Activated CD4-positive, alpha-beta T cell treated with anti-CD3 and anti-CD28 coated beads for 36 hours (primary cell): ENCODE data around the gene PLCD3. TPM values are rescaled to one million over a fixed set of nuclear protein-coding genes. Genes with fewer than 3 reads are reported as not detected.

ENCODE experiments used
- ATAC-seq: fragments of 200-7000 bp; cut with Tn5 transposase; one replicate; pipeline ENCODE4 v1.10.0; 2021; ENCODE audit warnings: mild to moderate bottlenecking, moderate library complexity
- CTCF ChIA-PET: fragments of 350-600 bp; sonication (Branson Sonifier 250); formaldehyde crosslinking; loops from one replicate; lab custom pipeline; 2021; ENCODE audit warnings: antibody characterized with exemption; lab: Charles Lee
- POLR2A ChIA-PET: fragments of 350-600 bp; sonication (Branson Sonifier 250); formaldehyde crosslinking; loops from one replicate; lab custom pipeline; 2021; ENCODE audit warnings: antibody characterized with exemption, inconsistent platforms; lab: Charles Lee
- DNase-seq: peaks from one replicate; pipeline ENCODE4 v3.0.0-alpha.2; 2020
- H3K27ac Mint-ChIP-seq: one replicate; pipeline ENCODE4 v1.8.0; 2021; ENCODE audit warnings: mixed read lengths
- H3K27me3 Mint-ChIP-seq: one replicate; pipeline ENCODE4 v1.8.0; 2021; ENCODE audit warnings: mixed read lengths
- H3K36me3 Mint-ChIP-seq: one replicate; pipeline ENCODE4 v1.8.0; 2021; ENCODE audit warnings: low read depth, mixed read lengths
- H3K4me1 Mint-ChIP-seq: one replicate; pipeline ENCODE4 v1.8.0; 2021; ENCODE audit warnings: mixed read lengths
- H3K4me3 Mint-ChIP-seq: one replicate; pipeline ENCODE4 v1.8.0; 2021; ENCODE audit warnings: mild to moderate bottlenecking, moderate library complexity, mixed read lengths
- H3K9me3 Mint-ChIP-seq: one replicate; pipeline ENCODE4 v1.8.0; 2021; ENCODE audit warnings: low read depth, mixed read lengths
- intact Hi-C, 2 experiments: fragments of 100-400 bp; cut with DNase I in 1 of 2; cut with micrococcal nuclease in 1 of 2; formaldehyde crosslinking; loops; one replicate each; pipeline versions ENCODE4 v1.14.2 to v1.15.1; 2022 to 2024; cut with DNase I, micrococcal nuclease
- total RNA-seq, 2 experiments: library from RNA; stranded (reverse); gene quantifications; one replicate each; pipeline ENCODE4 v1.2.3, GENCODE V29; 2021

PLCD3 gene
- total RNA-seq, 2 experiments from 2014 or later: 2.9 to 3.4 TPM

DNA sequence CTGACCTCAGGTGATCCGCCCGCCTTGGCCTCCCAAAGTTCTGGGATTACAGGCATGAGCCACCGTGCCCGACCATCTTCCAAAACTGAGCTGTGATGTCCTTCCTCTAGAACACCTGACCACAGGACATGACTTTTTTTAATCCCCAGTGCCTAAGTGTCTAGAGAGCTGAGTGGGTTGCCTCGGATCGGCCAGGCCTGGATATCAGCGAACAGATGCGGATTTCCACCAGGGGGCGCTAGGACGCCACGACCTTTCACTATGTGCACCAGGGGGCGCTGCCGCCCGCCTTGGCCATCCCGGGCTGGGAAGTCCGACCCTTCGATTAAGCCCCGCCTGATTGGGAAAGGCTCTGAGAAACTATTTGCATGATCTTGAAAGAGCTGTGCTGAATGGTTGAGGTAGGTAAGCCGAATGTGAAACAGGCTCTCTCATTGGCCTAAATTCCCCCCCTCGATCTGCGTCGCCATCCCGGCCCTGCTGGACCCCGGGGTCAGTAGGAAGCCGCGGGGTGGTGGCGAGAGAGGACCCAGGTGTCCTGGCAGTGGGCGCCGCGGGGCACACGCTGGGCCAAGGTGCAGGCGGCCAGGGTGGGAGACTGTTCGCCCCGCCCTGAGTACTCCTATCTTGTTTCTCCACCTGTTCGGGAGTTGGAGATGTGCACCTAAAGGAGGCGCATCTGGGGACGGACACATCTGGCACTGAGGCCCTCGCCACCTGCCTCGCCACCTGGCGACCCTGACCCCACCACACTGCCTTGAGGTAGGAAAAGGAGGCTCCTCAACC lies 3.1 kb upstream of the PLCD3 start, which contains the start of gene ACBD4:
ACBD4 (plus strand) TSS at position 496 of the 786 bp plus-strand sequence. CDS start 458 bp downstream, outside the sequence.
- no peaks in the 10 kb centered on the region for H3K36me3 Mint-ChIP-seq
- H3K9me3 Mint-ChIP-seq: no peaks in the 10 kb centered on the region
- peak within 1 kb of the TSS; percentile 82 for H3K4me3 Mint-ChIP-seq
- ATAC-seq (peak; percentile 91), DNase-seq (peak; percentile 98)
- ChIA-PET POLR2A (interaction anchor here (0.6 to 2.8 kb wide), 7 partner anchors 9 to 177 kb away, joined by 3 to 65 read pairs (median 6); partner anchors contain the start of gene HEXIM1), CTCF (interaction anchor here (0.5 to 7.0 kb wide), 64 partner anchors 9 to 357 kb away, joined by 3 to 222 read pairs (median 4); partner anchors contain the start of genes DCAKD, FMNL1, HEXIM1 and HEXIM2)
- peak within 1 kb of the TSS; percentile 87 for H3K27ac Mint-ChIP-seq
- intact Hi-C loops: loop anchor here (1.0 to 10.0 kb wide), 11 partner anchors 13 to 361 kb away; partner anchors contain the start of genes HEXIM1 (in 2 of the 2), HEXIM2 (in 2 of the 2), EFTUD2 (in 1 of the 2) and KIF18B (in 1 of the 2)
- peaks cover 9% of the 10 kb centered on the region for H3K4me1 Mint-ChIP-seq
- peaks cover 3% of the 10 kb centered on the region for H3K27me3 Mint-ChIP-seq

DNA sequence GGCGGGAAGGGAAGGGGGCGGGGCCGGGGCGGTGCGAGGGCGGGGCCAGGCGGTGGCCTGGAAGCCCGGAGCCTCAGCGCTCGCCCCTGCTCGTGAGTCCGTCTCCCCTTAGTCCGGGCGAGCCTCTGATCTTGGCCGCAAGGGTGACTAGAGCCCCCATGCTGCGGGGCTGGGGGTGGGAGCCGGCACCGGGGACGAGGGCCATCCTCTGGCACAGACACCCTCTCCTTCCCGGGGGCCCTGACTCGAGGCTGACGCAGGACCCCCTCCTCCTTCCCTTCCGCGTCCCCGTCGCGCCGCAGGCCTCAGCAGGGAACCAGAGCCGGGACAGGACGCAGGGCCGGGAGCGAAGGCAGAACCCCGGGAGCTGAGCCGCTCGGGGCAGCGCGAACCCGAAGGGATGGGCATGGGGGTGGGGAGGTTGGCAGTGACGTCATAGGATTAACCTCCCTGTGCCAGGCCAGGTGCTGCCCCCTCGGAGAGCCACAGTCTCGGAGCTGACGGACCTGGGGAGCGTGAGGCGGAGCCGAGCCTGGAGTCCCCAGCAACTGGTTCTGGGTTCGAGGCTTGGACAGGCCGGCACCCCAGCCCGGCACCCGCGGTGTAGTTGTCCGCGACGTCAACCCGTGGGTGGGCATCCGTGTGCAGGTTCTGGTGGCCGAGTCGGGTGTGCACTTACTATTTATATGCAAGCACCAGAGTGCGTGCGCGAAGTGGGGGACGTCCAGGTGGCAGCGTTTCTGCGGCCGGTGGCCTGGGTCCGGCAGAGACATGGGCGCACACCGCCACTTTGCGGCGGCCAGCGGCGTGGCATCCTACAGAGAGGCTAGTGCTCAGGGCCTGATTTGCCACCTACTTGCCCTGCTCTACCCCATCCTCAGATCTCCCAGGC lies 503 bp upstream of the PLCD3 start:
- peaks cover 3% of the 10 kb centered on the region for H3K27me3 Mint-ChIP-seq
- peak overlapping the region; percentile 75 for H3K4me3 Mint-ChIP-seq
- H3K4me1 Mint-ChIP-seq: peaks cover 9% of the 10 kb centered on the region
- ATAC-seq: peak; percentile 42
- peak; percentile 86 for DNase-seq
- POLR2A ChIA-PET: no interaction called here
- no peaks in the 10 kb centered on the region for H3K36me3 Mint-ChIP-seq
- intact Hi-C loops: loop anchor here (1.0 to 10.0 kb wide), 10 partner anchors 36 to 630 kb away; partner anchors contain the start of genes C1QL1 (in 1 of the 2), DCAKD (in 1 of the 2) and GPATCH8 (in 1 of the 2)
- peak overlapping the region; percentile 80 for H3K27ac Mint-ChIP-seq
- H3K9me3 Mint-ChIP-seq: no peaks in the 10 kb centered on the region
- CTCF ChIA-PET: interaction anchor here (0.7 to 7.0 kb wide), 6 partner anchors 16 to 65 kb away, joined by 3 to 222 read pairs (median 3); partner anchors contain the start of gene HEXIM1

DNA sequence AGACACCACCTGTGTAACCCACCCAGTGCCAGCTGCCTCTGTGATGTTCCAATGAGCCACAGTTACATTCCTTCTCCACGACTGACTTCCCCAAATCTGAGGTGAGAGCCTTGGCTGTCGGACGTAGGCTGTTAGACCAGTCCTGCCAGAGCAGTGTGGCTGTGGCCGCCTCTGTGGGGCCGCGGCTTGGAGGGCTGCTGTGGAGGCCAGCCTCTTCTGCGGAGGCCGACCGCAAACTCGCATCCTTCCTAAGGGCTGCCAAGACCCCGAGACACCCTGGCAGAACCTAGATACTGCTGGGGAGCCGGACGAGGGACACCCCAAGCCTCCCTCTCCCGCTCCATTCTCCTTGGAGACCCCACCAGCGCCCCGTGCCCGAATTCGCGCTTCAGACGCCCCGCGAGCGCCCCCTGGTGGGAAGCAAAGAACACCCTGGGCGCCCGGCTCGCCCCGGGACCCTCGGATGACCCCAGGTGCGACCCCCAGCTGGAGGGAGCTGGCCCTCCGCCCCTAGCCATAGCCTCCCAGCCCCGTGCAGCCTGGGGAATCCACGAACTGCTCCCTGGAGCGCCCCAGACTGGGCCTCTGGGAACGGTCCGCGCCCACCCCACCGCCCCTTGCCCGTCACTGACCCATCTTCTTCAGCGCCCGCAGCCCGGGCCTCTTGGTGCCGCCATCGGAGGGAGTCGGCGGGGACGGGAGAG lies 547 bp downstream of the PLCD3 start:
- Mint-ChIP-seq H3K36me3 (no peaks in the 10 kb centered on the region), H3K27ac (no peak overlapping the region), H3K27me3 (peaks cover 3% of the 10 kb centered on the region), H3K9me3 (no peaks in the 10 kb centered on the region), H3K4me1 (peaks cover 9% of the 10 kb centered on the region), H3K4me3 (peak overlapping the region; percentile 44)
- ATAC-seq (peak; percentile 0), DNase-seq (peak; percentile 74)
- ChIA-PET CTCF (interaction anchor here (0.6 to 7.0 kb wide), 4 partner anchors 17 to 288 kb away, joined by 3 to 222 read pairs (median 102); partner anchors contain the start of gene HEXIM1), POLR2A (no interaction called here)
- intact Hi-C loops: loop anchor here (1.0 to 10.0 kb wide), 10 partner anchors 35 to 629 kb away; partner anchors contain the start of genes C1QL1 (in 1 of the 2), DCAKD (in 1 of the 2) and GPATCH8 (in 1 of the 2)

DNA sequence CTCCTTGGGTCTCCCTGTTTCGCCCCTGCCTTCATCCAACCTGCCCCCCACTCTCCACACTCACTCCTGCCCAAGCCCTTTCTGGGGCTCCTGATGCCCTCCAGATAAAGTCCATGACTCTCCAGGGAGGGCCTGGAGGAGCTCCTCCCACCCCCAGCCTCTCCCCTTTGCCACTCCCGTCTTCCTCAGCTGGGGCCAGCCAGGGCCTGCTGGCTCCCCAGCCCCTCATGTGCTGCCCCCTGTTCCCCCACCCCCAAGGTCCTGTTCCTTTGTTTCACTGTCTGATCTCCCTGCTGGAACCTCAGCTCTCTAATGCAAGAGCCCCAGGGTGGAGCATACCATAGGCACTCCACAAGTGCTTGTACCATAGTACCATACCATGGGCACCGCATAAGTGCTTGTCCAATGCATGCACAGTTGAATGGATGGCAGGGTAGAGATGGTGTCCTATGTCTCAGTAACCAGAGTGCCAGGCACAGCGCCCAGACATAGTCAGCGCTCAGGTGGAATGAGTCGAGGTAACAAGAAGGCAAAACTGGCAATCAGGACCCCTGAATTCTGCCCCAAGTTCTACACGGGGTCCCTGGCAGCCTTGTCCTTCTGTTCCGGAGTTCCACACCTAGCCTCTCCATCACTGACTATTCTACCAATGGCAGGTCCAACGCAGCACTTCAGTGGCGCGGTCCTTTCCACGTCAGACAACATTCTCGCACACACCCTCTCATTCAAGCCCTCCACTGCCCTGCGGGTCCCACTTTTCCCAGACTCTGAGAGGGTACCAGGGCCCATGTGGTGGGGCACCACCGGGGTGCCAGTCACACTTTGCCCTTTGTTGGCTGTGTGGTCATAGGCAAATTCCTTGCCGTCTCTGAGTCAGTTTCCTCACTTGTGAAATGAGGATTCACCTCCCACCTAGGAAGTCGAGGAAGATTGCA lies 1.4 kb downstream of the PLCD3 start:
- ChIA-PET CTCF (interaction anchor here (0.5 to 7.0 kb wide), 7 partner anchors 12 to 289 kb away, joined by 3 to 222 read pairs (median 3); partner anchors contain the start of gene HEXIM1), POLR2A (no interaction called here)
- Mint-ChIP-seq H3K9me3 (no peaks in the 10 kb centered on the region), H3K36me3 (no peaks in the 10 kb centered on the region), H3K4me1 (peaks cover 5% of the 10 kb centered on the region), H3K27me3 (peaks cover 3% of the 10 kb centered on the region), H3K4me3 (peak overlapping the region; percentile 44), H3K27ac (no peak overlapping the region)
- intact Hi-C loops: loop anchor here in 1 of 2 experiments (5.0 to 10.0 kb wide), 2 partner anchors 209 to 356 kb away; no protein-coding TSS in a partner anchor
- DNase-seq (no peak), ATAC-seq (no peak)

GRCh38 chr17:45129940-45130680 lies 2.2 kb downstream of the PLCD3 start:
- Mint-ChIP-seq H3K4me3 (no peak overlapping the region), H3K27me3 (peaks cover 3% of the 10 kb centered on the region), H3K4me1 (peaks cover 3% of the 10 kb centered on the region), H3K9me3 (no peaks in the 10 kb centered on the region), H3K27ac (no peak overlapping the region), H3K36me3 (no peaks in the 10 kb centered on the region)
- ATAC-seq (no peak), DNase-seq (no peak)
- POLR2A ChIA-PET: no interaction called here
- CTCF ChIA-PET: interaction anchor here (0.5 to 2.3 kb wide), 3 partner anchors 11 to 68 kb away, joined by 3 to 10 read pairs (median 3); no protein-coding TSS in a partner anchor
- intact Hi-C loops: loop anchor here in 1 of 2 experiments (5.0 to 10.0 kb wide), 2 partner anchors 208 to 355 kb away; no protein-coding TSS in a partner anchor

GRCh38 chr17:45129426-45129939 lies 2.8 kb downstream of the PLCD3 start:
- peaks cover 3% of the 10 kb centered on the region for H3K27me3 Mint-ChIP-seq
- no peak overlapping the region for H3K27ac Mint-ChIP-seq
- ATAC-seq (no peak), DNase-seq (no peak)
- intact Hi-C loops: no loop called here
- no peaks in the 10 kb centered on the region for H3K9me3 Mint-ChIP-seq
- H3K4me1 Mint-ChIP-seq: peaks cover 2% of the 10 kb centered on the region
- no peaks in the 10 kb centered on the region for H3K36me3 Mint-ChIP-seq
- CTCF ChIA-PET: interaction anchor here (0.9 to 2.3 kb wide), 3 partner anchors 11 to 90 kb away, joined by 3 to 10 read pairs (median 3); no protein-coding TSS in a partner anchor
- POLR2A ChIA-PET: interaction anchor here (0.6 kb wide), 1 partner anchor 91 kb away, joined by 3 read pairs; no protein-coding TSS in a partner anchor
- no peak overlapping the region for H3K4me3 Mint-ChIP-seq

GRCh38 chr17:45128989-45129388 lies 3.3 kb downstream of the PLCD3 start:
- Mint-ChIP-seq H3K9me3 (no peaks in the 10 kb centered on the region), H3K4me1 (peaks cover 2% of the 10 kb centered on the region), H3K27ac (no peak overlapping the region), H3K36me3 (no peaks in the 10 kb centered on the region), H3K4me3 (no peak overlapping the region), H3K27me3 (peaks cover 3% of the 10 kb centered on the region)
- POLR2A ChIA-PET: interaction anchor here (0.6 kb wide), 1 partner anchor 91 kb away, joined by 3 read pairs; no protein-coding TSS in a partner anchor
- intact Hi-C loops: no loop called here
- ATAC-seq (no peak), DNase-seq (no peak)
- CTCF ChIA-PET: interaction anchor here (0.9 to 2.3 kb wide), 3 partner anchors 10 to 90 kb away, joined by 3 to 10 read pairs (median 3); no protein-coding TSS in a partner anchor

DNA sequence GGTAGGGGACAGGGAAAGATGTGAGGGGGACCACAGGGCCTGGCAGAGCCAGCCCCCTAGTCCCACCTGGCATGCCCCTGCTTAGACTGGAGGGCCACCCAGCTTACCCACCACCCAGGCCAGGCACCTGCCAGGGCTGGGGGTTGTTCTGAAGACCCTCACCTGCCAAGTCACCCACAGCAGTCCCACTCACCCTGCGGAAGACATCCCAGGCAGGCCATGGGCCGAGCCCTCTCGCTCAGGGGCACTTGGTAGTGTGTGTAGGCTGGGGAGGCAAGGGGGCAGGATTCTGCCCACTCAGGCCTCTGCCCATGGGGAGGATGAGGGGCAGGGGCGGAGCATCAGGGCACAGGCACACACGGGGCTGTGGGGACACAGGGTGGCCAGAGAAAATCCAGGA lies 4.0 kb downstream of the PLCD3 start:
- Mint-ChIP-seq H3K9me3 (no peaks in the 10 kb centered on the region), H3K27ac (no peak overlapping the region), H3K4me3 (no peak overlapping the region), H3K36me3 (no peaks in the 10 kb centered on the region), H3K27me3 (peaks cover 3% of the 10 kb centered on the region), H3K4me1 (no peaks in the 10 kb centered on the region)
- DNase-seq (no peak), ATAC-seq (no peak)
- intact Hi-C loops: no loop called here
- POLR2A ChIA-PET: no interaction called here
- CTCF ChIA-PET: interaction anchor here (1.5 kb wide), 1 partner anchor 9 kb away, joined by 3 read pairs; no protein-coding TSS in a partner anchor
